GM18868 (cell line): ENCODE data around the gene MRPL58.

ENCODE experiments used
- ATAC-seq: cut with Tn5 transposase; IDR thresholded peaks from one replicate; pipeline ENCODE4 v1.9.1; 2021; ENCODE audit warnings: mild to moderate bottlenecking, moderate library complexity; ENCODE audit not compliant: unreplicated experiment

Gene MRPL58

GRCh38 chr17:75046407-75047289 lies 34.2 kb downstream of the MRPL58 start, which contains the start of the genes ATP5PD and KCTD2:
ATP5PD (minus strand) TSS chr17:75046969; CDS start chr17:75042650, 4,319 bp downstream.
KCTD2 (plus strand) TSS chr17:75047225; CDS start chr17:75047251, 26 bp downstream.
- ATAC-seq = peak; percentile 95

DNA sequence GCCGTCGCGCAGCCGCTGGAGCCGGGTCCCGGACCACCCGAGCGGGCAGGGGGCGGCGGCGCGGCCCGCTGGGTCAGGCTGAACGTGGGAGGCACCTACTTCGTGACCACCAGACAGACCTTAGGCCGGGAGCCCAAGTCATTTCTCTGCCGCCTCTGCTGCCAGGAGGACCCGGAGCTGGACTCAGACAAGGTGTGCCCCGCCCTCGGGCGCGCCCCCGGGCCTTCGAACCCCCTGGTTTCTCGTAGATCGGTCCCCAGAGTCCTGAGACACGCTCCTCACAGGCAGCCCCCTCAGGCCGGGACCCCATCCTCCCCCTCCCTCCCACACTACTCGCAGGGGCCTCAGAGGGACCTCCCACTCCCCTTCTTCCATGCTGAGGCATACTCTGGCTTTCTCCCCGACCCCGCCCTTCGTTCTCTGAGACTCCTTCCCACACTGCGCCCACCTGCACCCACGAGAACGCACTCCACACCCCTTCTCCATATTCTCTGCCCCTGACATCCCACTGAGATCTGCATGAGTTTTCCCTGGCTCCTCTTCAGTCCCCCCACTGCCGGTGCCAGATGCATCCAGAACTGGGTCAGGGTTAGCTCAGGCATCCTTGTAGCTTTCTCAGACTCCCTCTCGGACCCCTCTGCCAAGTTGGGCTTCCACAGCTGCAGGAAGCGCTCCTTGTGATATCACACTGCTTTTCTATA lies 35.1 kb downstream of the MRPL58 start:
- peak; percentile 6 for ATAC-seq

- no peak for ATAC-seq
These were observed 35.9 kb downstream of the MRPL58 start for GRCh38 chr17:75048249-75048878.

- ATAC-seq = no peak
These were observed 36.6 kb downstream of the MRPL58 start for GRCh38 chr17:75049057-75049456.

DNA sequence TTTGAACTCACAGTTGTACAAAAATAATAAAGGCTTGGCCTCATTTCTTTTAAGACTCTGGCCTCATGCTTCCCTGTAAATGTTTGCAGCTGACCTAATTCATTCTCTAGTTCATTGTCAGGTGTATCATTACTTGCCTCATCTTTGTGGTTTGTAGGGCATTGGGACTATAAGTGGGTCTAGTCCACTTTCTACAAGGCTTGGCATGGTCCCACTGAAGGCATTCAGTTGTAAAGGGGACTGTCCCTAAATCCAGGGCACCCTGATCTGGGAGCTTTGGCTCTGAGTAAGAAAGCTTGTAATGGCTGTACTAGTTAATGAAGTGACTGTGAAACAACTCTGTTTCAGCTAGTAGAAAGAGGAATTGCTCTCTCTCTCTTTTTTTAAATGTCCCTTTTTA lies 37.2 kb downstream of the MRPL58 start:
- ATAC-seq = no peak

GRCh38 chr17:75051941-75052340 lies 39.5 kb downstream of the MRPL58 start:
- ATAC-seq = no peak

- no peak for ATAC-seq
These were observed 47.2 kb downstream of the MRPL58 start for GRCh38 chr17:75059369-75060345.

- ATAC-seq = no peak
These were observed 48.1 kb downstream of the MRPL58 start for GRCh38 chr17:75060434-75061054.

DNA sequence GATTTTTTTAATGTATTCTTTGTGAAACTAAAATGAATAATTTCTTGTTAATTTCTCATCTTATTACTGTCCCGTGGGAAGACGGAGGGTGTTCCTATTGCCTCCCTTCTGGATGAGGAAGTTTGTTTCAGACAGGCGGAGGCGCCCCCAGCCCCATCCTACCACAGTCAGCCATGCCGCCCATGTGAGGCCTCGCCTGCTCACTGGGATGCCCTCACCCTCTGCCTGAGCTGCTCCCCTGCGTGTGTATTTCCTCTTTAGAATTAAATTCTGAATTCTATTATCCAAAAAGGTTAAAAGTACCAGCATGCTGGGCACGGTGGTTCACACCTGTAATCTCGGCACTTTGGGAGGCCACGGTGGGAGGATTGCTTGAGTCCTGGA lies 48.6 kb downstream of the MRPL58 start:
- ATAC-seq = no peak

DNA sequence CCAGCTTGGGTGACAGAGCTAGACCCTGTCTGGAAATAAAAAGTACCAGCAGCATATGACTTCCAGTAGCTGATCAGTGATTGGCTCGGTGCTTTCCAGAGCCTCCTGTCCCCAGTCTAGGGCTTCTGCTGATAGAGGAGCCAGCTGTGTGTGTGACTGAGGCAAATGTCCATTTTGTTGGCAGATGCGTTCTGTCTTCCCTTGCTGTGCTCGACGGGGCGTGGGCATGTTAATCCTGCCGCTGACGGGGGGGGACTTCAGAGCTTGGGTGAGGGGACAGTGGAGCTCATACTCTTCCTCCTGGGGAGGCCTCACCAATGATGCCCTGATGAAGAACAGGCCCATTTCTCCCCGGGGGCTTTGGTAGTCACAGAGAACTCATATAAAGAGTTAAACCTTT lies 49.1 kb downstream of the MRPL58 start:
- no peak for ATAC-seq

DNA sequence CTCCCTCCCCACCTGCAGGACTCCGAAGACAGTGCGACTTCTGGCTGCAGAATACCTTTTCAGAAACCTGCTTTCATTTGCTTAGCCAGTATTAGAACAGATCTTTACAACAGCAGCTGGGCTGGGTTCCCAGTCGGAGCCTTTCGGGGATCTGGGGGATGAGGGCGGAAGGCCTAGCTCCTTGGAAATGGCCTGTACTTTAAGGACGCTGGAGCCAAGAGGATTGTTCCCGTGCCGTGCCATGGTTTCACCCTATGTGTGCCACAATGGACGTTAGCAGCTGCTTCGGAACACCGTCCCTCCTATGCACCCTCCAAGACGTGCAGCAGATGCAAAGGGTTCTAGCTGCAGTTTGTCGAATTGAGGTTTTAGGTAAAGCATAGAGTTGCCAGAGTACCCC lies 50.7 kb downstream of the MRPL58 start:
- no peak for ATAC-seq

- no peak for ATAC-seq
These were observed 51.2 kb downstream of the MRPL58 start for GRCh38 chr17:75063626-75064025.

GRCh38 chr17:75064040-75064439 lies 51.6 kb downstream of the MRPL58 start:
- ATAC-seq = no peak

GRCh38 chr17:75064460-75064859 lies 52.0 kb downstream of the MRPL58 start:
- ATAC-seq = no peak

- no peak for ATAC-seq
These were observed 52.5 kb downstream of the MRPL58 start for GRCh38 chr17:75064867-75065561.

DNA sequence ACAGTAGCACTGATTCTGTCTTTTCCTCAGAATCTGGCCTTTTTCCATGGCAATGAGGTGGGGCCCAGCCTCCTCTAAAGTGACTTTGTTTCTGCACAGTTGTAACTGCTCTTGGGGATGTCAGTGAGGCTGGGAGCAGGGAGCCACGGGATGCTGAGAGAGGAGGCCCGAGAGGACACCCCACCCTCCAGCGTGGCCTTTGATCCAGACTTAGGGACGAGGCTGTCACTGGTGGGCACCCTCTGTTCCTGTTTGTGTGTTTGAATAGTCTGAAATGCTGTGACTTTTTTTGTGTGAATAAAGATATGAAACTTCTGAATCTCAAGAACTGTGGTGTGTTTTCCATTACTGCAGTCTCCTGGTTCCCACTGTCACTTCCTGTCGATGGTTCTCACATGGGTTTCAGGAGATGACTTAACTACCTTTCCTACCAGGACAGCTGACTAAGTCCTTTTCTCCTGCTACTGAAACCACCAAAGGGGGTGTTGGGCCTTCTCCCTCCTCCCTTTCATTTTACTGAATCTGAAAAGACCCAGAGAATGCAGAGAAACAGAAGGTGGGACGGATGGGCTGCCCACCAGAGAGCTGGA lies 53.2 kb downstream of the MRPL58 start:
- no peak for ATAC-seq

DNA sequence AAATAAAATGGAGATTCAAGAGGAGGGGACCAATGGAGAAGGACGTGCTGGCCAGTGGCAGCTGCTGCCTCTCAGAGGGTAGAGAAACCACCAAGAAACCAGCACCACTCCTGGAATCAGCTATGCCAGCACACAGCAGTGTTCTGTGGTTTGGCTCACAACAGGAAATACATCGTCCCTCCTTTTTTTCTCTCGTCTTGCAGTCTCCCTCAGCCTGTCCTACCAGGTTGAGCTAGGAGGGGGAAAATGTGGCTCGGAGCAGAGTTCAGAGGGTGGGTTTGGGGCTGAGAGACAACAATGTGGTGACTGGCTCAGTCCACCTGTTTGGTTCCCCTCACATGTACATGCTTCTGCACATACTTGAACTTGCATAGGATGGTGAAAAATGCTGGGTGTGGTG lies 55.4 kb downstream of the MRPL58 start:
- no peak for ATAC-seq

- no peak for ATAC-seq
These were observed 56.3 kb downstream of the MRPL58 start for GRCh38 chr17:75068750-75069149.

DNA sequence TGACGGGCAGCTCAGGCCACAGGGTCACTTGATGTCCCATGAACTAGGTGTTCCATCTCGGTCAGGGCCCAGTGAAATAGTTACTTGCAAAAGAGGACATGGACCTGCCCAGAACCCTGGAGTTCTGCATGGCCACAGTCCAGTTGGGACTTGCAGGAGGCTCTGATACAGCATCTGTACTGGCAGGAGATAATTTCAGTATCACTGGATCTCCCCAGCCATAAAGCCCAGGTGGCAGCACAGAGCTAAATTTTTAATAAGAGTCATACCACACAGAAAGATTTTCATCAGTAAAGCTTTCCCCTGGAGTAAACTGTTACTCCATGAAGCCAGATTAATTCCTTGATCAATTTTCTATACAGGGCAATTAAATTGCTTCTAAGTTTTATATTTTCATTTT lies 57.3 kb downstream of the MRPL58 start:
- no peak for ATAC-seq
